ENCODE data around the gene PALB2. TPM values are rescaled to one million over a fixed set of nuclear protein-coding genes. Genes with fewer than 3 reads are reported as not detected.
"Not testable (repeated sequence)": the region's sequence is repeated elsewhere in the genome, so short reads cannot be mapped to it uniquely, and the experiment has no call there.

Gene PALB2
- total RNA-seq, 6 donors from 2014 or later, result 6.4 to 32.5 (median 11.6) TPM

DNA sequence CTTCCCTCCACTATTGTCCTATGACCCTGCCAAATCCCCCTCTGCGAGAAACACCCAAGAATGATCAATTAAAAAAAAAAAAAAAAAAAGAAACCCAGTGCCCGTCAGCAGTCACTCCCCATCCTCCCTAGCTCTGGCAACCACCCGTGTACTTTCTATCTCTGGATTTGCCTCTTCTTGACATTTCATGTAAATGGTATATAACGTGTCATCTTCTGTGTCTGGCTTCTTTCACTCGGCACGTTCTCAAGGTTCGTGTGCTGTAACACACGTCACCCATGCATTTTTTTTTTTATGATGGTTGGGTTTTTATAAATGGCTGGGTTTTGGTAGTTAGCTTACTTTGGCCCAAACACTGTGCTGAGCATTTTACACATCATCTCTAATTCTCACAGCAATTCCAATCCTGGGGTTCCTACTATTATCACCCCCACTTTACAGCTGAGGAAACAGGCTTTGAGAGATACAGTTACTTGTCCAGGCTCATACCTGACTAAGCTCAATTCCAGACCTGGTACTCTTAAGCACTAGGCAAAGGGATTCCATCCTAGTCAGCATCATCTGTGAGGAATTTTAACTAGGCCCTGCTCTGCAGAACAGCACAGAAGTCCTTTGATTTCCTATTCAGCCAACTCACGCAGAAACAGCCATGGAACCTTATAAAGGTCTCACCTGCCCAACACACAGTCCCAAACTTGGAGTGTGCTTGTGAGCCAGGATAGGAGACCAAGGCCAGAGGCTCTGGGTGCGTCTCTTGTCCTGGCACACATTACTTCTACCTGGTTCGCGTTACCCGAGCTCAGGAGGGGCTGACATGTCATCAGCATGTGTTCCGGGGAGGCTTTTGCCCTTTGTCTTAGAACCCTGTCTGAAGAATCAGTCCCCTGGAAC lies 56.7 kb downstream of the PALB2 start:
- H3K4me3 ChIP-seq, result no peak overlapping the region
- H3K36me3 ChIP-seq, result peaks cover 19 to 90% (median 62%) of the 10 kb centered on the region in 4 donors
- DNase-seq (no peak), ATAC-seq (ENCODE audit: low FRiP score in 2 of 2) (no peak)
- no peak overlapping the region for H3K27ac ChIP-seq
- WGBS, 2 donors, result 89% methylated on average over 9 to 13 of the region's 14 CpGs
- TF ChIP-seq, protein P1, sequence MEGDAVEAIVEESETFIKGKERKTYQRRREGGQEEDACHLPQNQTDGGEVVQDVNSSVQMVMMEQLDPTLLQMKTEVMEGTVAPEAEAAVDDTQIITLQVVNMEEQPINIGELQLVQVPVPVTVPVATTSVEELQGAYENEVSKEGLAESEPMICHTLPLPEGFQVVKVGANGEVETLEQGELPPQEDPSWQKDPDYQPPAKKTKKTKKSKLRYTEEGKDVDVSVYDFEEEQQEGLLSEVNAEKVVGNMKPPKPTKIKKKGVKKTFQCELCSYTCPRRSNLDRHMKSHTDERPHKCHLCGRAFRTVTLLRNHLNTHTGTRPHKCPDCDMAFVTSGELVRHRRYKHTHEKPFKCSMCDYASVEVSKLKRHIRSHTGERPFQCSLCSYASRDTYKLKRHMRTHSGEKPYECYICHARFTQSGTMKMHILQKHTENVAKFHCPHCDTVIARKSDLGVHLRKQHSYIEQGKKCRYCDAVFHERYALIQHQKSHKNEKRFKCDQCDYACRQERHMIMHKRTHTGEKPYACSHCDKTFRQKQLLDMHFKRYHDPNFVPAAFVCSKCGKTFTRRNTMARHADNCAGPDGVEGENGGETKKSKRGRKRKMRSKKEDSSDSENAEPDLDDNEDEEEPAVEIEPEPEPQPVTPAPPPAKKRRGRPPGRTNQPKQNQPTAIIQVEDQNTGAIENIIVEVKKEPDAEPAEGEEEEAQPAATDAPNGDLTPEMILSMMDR (IDR thresholded peaks at IDR 0.05), result no peak
- TF ChIP-seq POLR2AphosphoS5 (IDR thresholded peaks at IDR 0.05), result no peak
- no peaks in the 10 kb centered on the region for H3K9me3 ChIP-seq
- H3K4me1 ChIP-seq, result no peaks in the 10 kb centered on the region
- H3K27me3 ChIP-seq, result no peaks in the 10 kb centered on the region

DNA sequence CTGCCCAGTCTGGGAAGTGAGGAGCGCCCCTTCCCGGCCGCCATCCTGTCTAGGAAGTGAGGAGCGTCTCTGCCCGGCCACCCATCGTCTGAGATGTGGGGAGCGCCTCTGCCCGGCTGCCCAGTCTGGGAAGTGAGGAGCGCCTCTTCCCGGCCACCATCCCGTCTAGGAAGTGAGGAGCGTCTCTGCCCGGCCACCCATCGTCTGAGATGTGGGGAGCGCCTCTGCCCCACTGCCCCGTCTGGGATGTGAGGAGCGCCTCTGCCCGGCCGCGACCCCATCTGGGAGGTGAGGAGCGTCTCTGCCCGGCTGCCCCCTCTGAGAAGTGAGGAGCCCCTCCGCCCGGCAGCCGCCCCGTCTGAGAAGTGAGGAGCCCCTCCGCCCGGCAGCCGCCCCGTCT lies 57.8 kb downstream of the PALB2 start:
- DNase-seq, result peak in 1 of 2 donors; percentile 57
- not testable (repeated sequence) for H3K27me3 ChIP-seq; H3K4me3 ChIP-seq; H3K4me1 ChIP-seq; H3K27ac ChIP-seq; ATAC-seq (ENCODE audit: low FRiP score in 2 of 2); H3K9me3 ChIP-seq
- WGBS, 2 donors, result 94 to 100% methylated on average over 4 to 28 of the region's 30 CpGs
- peaks cover 17 to 85% (median 55%) of the 10 kb centered on the region in 4 donors for H3K36me3 ChIP-seq

DNA sequence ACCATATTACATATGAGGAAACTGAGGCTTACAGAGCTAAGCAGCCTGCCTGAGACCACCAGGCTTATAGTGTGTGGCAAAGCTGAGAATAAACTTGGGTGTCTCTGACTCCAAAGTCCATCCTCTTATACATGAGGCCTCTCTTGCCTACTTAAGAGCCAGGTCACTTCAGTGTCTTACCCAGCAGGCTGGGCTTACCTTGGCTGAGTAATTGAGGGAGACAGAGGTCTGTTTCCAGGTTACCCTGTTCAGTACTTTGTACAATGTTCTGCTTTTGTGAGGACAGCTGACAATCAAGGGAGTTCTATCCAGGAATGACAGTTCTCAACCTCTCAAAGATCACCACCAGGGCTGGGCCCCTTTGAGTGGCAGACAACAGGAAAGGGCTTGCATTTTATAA lies 59.3 kb downstream of the PALB2 start:
- H3K27ac ChIP-seq, result no peak overlapping the region
- DNase-seq, result no peak
- no peaks in the 10 kb centered on the region for H3K9me3 ChIP-seq
- H3K4me3 ChIP-seq, result no peak overlapping the region
- no peaks in the 10 kb centered on the region for H3K4me1 ChIP-seq
- no peak for TF ChIP-seq EP300 (IDR thresholded peaks at IDR 0.05)
- TF ChIP-seq POLR2AphosphoS5 (IDR thresholded peaks at IDR 0.05), result no peak
- TF ChIP-seq POLR2A (IDR thresholded peaks at IDR 0.05), result no peak
- TF ChIP-seq, protein P1 (IDR thresholded peaks at IDR 0.05), result no peak
- peaks cover 14 to 74% (median 48%) of the 10 kb centered on the region in 4 donors for H3K36me3 ChIP-seq
- no peak for ATAC-seq (ENCODE audit: low FRiP score in 2 of 2)
- H3K27me3 ChIP-seq, result peaks cover 0 to 2% (median 0%) of the 10 kb centered on the region in 4 donors

DNA sequence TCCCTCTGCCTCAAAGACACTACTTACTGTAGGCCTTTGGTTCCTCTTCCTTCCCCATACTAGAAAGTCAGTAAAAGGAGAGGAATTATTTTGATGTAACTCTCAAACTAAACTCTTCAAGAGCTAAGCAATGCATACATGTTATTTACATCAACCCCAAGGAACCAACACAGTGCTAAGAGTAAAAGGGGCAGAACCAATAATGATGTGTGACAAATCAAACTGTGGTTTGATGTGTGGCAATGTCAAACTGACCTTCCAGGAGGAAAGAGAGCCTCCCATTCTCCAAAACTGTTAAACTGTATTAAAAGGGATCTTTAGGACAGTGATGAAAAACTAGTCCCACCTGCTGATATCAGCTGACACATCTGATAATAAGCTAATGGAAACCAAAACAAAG lies 60.7 kb downstream of the PALB2 start:
- TF ChIP-seq EP300 (IDR thresholded peaks at IDR 0.05) (no peak), POLR2AphosphoS5 (IDR thresholded peaks at IDR 0.05) (no peak), POLR2A (IDR thresholded peaks at IDR 0.05) (no peak)
- TF ChIP-seq, protein P1 (IDR thresholded peaks at IDR 0.05), result no peak
- no peak overlapping the region for H3K27ac ChIP-seq
- ATAC-seq (ENCODE audit: low FRiP score in 2 of 2), result no peak
- peaks cover 11 to 65% (median 39%) of the 10 kb centered on the region in 4 donors for H3K36me3 ChIP-seq
- no peaks in the 10 kb centered on the region for H3K4me1 ChIP-seq
- H3K27me3 ChIP-seq, result peaks cover 0 to 2% (median 0%) of the 10 kb centered on the region in 4 donors
- no peaks in the 10 kb centered on the region for H3K9me3 ChIP-seq
- H3K4me3 ChIP-seq, result no peak overlapping the region
- no peak for DNase-seq

GRCh38 chr16:23579371-23579770 lies 61.7 kb downstream of the PALB2 start:
- H3K27me3 ChIP-seq, result peaks cover 0 to 2% (median 0%) of the 10 kb centered on the region in 4 donors
- ATAC-seq (ENCODE audit: low FRiP score in 2 of 2), result no peak
- H3K4me1 ChIP-seq, result no peaks in the 10 kb centered on the region
- H3K4me3 ChIP-seq, result no peak overlapping the region
- 92 to 93% methylated on average over 4 of the region's 4 CpGs for WGBS, 2 donors
- no peak for DNase-seq
- H3K9me3 ChIP-seq, result no peaks in the 10 kb centered on the region
- peaks cover 11 to 63% (median 36%) of the 10 kb centered on the region in 4 donors for H3K36me3 ChIP-seq
- TF ChIP-seq POLR2A (IDR thresholded peaks at IDR 0.05), result no peak
- TF ChIP-seq EP300 (IDR thresholded peaks at IDR 0.05), result no peak
- TF ChIP-seq POLR2AphosphoS5 (IDR thresholded peaks at IDR 0.05), result no peak
- TF ChIP-seq, protein P1 (IDR thresholded peaks at IDR 0.05), result no peak
- H3K27ac ChIP-seq, result no peak overlapping the region
